Kidney epithelial cell (primary cell): ENCODE results near the gene C10orf88. TPM values are rescaled to one million over a fixed set of nuclear protein-coding genes. Genes with fewer than 3 reads are reported as not detected.
"Not testable (repeated sequence)": the region's sequence is repeated elsewhere in the genome, so short reads cannot be mapped to it uniquely, and the experiment has no call there.

Experiments
- DNase-seq: peaks from one replicate; pipeline ENCODE4 v3.0.0-alpha.2; 2010; ENCODE audit warnings: low read depth
- H3K27me3 ChIP-seq: 2 replicates; pipeline ENCODE4 v1.6.0; 2011; ENCODE audit warnings: low read length; ENCODE audit not compliant: control insufficient read depth, insufficient read depth
- H3K36me3 ChIP-seq: 2 replicates; pipeline ENCODE4 v1.5.1; 2011; ENCODE audit warnings: low read length; ENCODE audit not compliant: control insufficient read depth, insufficient read depth
- H3K4me3 ChIP-seq: 2 replicates; pipeline ENCODE4 v1.5.1; 2011; ENCODE audit warnings: low read depth, mild to moderate bottlenecking, control low read depth, low read length
- total RNA-seq: library from RNA; depleted of rRNA; stranded (reverse); fragments of >200 nt; gene quantifications from 2 replicates; pipeline ENCODE4 v1.2.3, GENCODE V29; 2015
- TF ChIP-seq, protein P1 (sequence below): IDR thresholded peaks from 2 replicates; pipeline ENCODE4 v1.5.1; 2011; ENCODE audit warnings: mild to moderate bottlenecking, moderate library complexity, low read length, control low read depth, inconsistent platforms; ENCODE audit not compliant: insufficient read depth, poor library complexity, severe bottlenecking

C10orf88 gene
- total RNA-seq, 1 donor from 2014 or later: 10.6 TPM

DNA sequence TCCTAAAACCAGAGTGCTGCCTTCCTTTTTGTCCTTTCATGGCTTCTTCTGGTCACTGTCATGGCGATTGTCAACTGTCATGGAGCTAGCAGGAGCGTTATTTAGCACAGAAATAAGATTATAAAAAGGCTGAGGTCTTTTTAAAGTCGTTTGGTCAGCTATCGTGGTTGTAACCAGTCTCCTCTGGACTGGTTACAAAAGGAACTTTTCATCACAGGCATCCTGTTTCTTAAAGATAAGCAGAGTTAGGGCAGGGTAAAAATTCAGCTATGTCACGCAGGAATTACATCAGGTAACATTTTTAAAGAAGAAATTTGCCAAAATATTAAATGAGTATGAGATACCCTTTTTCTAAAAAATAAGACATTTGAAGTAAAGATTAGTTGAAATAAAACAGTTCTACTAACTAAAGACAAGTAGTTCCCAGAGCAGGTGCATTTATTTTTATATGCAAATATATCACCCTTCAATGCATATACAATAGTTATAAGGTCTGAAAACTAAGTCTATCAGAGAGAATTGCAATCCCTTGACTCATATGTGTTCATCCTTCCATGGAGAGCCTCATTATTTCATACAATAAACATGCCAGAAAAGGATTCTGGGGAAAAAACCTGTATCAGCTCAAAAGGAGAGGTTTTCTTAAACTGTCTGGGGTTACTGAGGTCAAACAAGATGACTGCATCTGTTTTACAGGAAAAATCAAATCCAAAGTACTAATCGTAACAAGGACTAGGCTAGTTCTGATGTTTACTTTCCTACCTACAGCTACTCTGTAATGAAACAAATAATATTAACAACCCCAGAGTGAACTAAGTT is 22.7 kb downstream of the C10orf88 start:
- TF ChIP-seq, protein P1, sequence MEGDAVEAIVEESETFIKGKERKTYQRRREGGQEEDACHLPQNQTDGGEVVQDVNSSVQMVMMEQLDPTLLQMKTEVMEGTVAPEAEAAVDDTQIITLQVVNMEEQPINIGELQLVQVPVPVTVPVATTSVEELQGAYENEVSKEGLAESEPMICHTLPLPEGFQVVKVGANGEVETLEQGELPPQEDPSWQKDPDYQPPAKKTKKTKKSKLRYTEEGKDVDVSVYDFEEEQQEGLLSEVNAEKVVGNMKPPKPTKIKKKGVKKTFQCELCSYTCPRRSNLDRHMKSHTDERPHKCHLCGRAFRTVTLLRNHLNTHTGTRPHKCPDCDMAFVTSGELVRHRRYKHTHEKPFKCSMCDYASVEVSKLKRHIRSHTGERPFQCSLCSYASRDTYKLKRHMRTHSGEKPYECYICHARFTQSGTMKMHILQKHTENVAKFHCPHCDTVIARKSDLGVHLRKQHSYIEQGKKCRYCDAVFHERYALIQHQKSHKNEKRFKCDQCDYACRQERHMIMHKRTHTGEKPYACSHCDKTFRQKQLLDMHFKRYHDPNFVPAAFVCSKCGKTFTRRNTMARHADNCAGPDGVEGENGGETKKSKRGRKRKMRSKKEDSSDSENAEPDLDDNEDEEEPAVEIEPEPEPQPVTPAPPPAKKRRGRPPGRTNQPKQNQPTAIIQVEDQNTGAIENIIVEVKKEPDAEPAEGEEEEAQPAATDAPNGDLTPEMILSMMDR: no peak
- Histone ChIP-seq H3K4me3 (no peak overlapping the region), H3K27me3 (no peaks in the 10 kb centered on the region), H3K36me3 (no peaks in the 10 kb centered on the region)
- DNase-seq: no peak

- TF ChIP-seq, protein P1: no peak
- DNase-seq: no peak
- Histone ChIP-seq H3K36me3 (no peaks in the 10 kb centered on the region), H3K4me3 (no peak overlapping the region), H3K27me3 (no peaks in the 10 kb centered on the region)
These were observed 23.9 kb downstream of the C10orf88 start for GRCh38 chr10:122930140-122930539.

- TF ChIP-seq, protein P1: no peak
- H3K27me3 ChIP-seq: no peaks in the 10 kb centered on the region
- no peaks in the 10 kb centered on the region for H3K36me3 ChIP-seq
- H3K4me3 ChIP-seq: no peak overlapping the region
- no peak for DNase-seq
These were observed 38.3 kb downstream of the C10orf88 start for GRCh38 chr10:122915700-122916099.

- H3K36me3 ChIP-seq: no peaks in the 10 kb centered on the region
- H3K27me3 ChIP-seq: no peaks in the 10 kb centered on the region
- DNase-seq: no peak
- H3K4me3 ChIP-seq: no peak overlapping the region
- TF ChIP-seq, protein P1: no peak
These were observed 42.0 kb downstream of the C10orf88 start for GRCh38 chr10:122911889-122912484.

GRCh38 chr10:122910310-122910709 is 43.7 kb downstream of the C10orf88 start, which contains the start of gene FAM24A:
Gene FAM24A, plus strand, starts transcription at chr10:122910610. Its CDS starts 1,025 bp downstream, at chr10:122911635.
- H3K4me3 ChIP-seq: no peak within 1 kb of the TSS
- H3K27me3 ChIP-seq: no peaks in the 10 kb centered on the region
- no peak for DNase-seq
- TF ChIP-seq, protein P1: no peak
- no peaks in the 10 kb centered on the region for H3K36me3 ChIP-seq

DNA sequence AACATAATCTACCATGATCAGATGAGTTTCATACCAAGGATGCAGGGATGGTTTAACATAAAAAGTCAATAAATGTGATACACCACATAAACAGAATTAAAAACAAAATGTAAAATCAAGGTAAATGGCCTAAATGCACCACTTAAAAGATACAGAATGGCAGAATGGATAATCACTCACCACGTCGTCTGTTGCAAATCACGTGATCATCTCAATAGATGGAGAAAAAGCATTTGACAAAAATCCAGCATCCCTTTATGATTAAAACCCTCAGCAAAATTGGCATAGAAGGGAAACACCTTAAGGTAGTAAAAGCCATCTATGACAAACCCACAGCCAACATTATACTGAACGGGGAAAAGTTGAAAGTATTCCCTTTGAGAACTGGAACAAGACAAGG is 50.2 kb downstream of the C10orf88 start:
- not testable (repeated sequence) for DNase-seq

More for the DNA sequence above, 50.2 kb downstream of the C10orf88 start:
- H3K4me3 ChIP-seq, H3K36me3 ChIP-seq, H3K27me3 ChIP-seq: not testable (repeated sequence)
